RKO (cell line): ENCODE data around the gene PAFAH1B1.

Experiments used
- DNase-seq: peaks from one replicate; pipeline ENCODE4 v3.0.0-alpha.2; 2016; ENCODE audit warnings: low spot score

The PAFAH1B1 gene

DNA sequence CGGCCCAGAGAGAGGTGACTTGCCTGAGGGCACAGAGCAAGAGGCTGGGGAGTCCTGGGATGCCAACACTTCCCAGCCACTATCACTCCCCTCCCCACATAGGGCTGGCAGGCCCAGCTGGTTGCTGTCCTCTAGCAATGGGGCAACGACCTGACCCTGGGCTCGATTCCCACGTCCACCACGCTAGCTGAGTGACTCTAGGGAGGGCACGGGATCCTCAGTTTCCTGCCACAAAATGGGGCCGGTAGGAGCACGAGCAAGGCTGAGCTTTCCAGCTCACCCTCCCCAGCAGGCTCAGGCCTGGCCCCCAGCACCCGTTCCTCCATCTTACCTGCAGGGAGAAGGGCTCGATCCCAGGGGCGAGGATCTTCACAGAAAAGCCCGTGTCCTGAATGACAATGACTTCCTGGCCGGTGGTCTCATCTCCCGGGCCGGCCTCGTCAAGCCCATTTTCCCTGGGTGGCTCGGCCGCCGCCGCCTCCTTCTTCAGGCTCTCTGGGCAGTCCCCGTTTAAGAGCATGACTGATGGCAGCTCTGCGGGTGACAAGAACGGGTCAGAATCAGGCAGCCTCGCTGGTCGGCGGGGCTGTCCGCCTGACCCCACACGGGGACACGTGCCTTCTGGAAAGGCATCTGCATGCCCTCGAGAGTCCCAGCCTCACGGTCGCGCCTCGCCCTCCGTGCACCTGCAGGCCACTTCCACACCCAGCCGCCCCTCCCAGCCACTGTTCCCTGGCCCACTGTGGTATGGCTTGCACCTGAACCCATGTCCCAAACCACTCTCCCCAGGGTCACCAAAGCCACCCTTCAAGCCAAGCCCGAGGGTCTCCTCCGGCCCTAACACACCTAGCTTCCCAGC, 110.8 kb downstream of the PAFAH1B1 start:
- DNase-seq, result no peak

- DNase-seq, result no peak
These were observed 111.4 kb downstream of the PAFAH1B1 start for GRCh38 chr17:2704890-2705248.

GRCh38 chr17:2705263-2705662, 111.8 kb downstream of the PAFAH1B1 start:
- DNase-seq, result no peak

GRCh38 chr17:2705888-2706795, 112.7 kb downstream of the PAFAH1B1 start:
- no peak for DNase-seq

DNA sequence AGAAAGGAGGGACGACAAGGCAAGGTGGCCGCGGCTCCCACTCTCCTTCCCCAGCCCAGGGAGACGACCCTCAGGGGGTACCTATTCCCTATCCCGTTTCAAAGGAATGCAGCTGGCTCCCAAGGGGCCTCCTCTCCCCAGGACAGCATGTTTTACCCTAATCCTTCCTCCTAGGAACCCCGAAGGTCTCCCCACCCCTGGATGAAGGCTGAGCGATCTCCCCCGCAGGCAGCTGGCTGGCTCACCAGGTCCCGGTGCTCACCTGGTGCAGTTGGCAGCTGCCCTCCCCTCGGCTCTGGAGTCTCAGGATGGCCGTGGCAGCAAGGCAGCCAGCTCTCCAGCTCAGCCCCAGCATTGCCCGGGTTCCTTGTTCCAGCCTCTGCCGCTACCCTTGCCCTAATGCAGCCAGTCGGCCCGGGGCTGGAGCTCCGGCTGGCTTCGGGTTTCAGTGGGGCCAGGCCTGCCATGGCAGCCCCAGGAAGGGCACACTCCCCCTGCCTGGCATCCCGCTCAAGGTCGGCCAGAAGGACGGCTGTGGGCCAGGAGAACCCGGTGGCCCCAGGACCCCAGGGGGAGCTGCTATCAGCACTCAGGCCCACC, 113.6 kb downstream of the PAFAH1B1 start:
- no peak for DNase-seq

DNA sequence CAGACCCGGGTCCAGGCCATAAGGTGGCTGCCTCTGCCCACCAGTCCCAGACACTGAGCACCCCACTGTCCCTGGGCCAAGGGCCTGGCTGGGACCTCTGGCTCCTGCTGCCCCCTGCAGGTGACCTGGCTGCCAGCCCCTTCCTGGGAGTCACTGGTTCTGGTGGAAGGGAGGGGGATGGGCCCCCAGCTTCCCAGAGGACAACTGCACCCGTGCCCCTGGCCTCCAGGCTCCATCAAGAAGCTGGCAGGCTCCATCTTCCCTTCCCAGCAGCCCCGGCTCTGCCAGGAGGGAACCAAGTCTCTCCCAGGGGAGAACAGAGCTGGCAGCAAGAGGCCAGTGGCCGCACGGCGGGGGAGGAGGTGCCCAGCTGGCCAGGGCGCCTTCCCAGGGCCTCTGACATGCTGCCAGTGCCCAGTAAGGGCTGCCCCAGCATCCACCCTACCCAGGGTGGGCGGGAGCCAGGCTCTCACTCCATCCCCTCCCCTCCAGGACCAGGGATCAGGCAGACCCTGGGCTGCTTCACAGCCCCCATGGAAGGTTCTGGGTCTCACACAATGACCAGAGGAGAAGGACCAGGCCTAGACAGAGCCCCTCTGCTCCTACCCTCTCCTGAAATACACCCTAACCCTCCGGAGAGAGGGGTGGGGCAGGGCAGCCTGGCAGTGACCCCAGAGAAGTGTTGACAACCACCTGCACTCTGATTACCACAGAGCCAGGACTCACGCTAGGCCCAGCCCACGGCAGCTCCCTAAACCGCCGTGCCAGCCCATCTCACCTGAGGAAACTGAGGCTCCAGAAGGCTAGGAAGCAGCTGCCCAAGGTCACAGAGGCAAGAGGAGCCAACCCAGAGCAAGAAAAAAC, 114.5 kb downstream of the PAFAH1B1 start:
- DNase-seq, result no peak

DNA sequence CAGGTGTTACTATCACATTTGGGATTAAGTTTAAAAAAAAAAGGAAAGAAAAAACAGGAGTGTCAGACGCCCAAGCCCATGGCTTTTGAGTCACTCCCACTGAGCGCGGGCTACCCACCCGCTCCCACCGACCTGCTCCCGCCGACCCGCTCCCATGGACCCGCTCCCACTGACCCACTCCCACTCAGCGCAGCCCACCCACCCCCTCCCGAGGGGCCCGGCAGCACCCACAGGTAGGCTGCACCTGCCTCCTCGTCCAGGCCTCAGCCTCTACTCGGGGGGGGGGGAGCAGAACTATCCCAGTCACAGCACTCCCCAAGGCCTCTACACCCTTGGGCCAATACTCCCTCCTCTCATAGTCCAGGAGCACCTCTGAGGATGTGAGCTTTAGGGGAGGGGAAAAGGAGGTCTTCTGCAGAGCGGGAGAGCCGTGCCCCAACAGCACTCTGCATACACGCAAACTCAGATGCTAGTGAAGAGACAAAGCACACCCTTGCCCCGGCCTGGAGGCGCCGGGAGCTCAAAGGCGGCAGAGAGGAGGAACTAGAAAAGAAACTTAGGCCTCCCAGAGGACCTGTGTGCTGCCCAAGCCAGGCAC, 115.2 kb downstream of the PAFAH1B1 start:
- no peak for DNase-seq

DNA sequence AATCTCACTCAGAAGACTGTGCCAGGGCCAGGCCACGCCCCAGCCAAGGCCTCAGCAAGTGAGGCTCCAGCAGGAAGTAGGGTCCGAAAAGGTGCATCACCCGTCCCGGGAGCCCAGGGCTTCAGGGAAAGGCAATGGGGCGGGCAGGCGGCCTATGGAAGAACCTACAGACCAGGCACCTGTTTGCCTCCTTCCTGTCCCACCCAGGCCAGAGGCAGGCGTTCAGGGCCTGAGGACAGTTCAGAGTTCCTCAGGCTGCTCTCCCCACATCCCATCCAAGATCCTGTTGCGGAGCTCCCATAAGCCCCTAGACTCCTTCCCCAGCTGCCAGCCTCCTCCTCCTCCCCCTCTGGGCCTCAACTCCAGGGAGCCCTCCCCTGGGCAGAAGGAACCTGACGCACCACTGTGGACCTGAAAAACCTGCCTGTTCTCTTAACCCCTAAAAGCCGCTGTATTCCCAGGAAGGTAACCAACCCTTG, 115.8 kb downstream of the PAFAH1B1 start:
- DNase-seq, result peak; percentile 30

DNA sequence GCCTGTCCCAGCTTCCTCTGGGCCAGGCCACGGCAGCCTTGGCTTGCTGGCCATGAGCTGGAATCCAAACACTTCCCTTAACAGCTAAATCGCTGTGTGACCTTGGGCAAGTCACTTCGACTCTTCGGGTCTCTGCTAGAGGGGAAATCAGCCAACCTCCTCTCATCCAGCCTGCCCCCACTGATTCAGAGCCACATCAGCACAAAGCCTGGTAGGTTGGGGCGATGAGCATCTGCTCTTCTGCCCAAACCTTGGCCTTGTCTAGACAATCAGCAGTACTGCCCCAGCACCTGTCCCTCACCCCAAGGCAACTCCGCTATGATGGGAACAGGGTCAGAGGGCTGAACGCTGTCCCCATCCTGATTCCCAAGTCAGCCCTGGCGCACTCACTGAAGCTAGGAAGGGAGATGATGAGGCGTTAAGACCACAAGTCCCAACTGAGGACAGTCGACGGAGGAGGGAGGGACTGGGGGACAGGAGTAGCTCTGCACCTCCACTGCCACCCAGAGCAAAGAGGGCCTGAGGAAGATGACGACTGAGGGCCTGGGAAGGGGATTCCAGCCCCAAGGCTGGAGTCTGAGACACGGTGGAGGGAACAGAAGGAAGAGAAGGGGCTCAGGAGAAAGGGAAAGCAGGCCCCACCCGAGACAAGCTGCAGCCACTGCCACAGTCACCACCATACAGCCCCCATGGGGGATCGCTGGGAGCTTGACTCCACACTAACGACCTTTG, 116.8 kb downstream of the PAFAH1B1 start:
- DNase-seq, result peak; percentile 60

- DNase-seq, result peak; percentile 38
These were observed 117.6 kb downstream of the PAFAH1B1 start for GRCh38 chr17:2710803-2711607.

DNA sequence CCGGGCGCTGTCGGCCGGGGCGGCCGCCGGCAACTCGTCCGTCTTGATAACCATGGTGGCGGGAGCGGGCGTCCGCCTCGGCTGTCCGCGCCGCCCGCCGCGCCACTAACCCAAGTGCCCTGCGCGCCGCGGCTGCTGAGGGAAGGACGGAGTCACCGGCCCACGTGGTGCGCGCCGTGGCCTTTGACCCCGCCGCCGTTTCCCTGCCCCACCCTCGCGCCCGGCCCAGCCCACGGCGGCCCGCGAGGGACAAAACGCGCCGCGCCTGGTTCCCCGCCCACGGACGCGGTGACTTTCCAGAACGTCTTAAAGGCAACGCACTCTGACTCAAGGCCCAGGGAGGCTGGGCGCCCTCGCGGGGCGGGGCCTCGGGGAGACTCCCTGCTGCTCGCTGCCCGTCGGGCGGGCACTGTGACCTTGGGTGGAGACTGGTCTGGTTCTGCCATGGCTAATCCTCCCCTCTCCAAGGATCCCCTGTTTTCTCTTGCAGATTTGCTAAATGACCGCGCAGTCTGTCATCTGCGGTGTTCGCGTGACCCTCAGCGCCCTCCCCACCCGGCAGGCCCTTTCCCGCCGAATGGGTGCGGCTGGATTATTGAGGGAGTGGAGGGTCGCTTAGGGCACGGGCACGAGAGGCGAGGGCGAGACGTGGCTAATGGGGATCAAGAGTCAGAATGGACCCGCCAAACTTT, 118.3 kb downstream of the PAFAH1B1 start, which contains the start of gene CLUH:
TSS of gene CLUH (minus strand) at position 157 of the 692 bp plus-strand sequence. CDS start at position 54, 103 bp downstream.
- peak; percentile 95 for DNase-seq

GRCh38 chr17:2712300-2713043, 119.0 kb downstream of the PAFAH1B1 start:
- no peak for DNase-seq

- DNase-seq, result no peak
These were observed 120.4 kb downstream of the PAFAH1B1 start for GRCh38 chr17:2713881-2714280.

GRCh38 chr17:2716649-2717048, 123.2 kb downstream of the PAFAH1B1 start:
- DNase-seq, result no peak

- DNase-seq, result peak; percentile 24
These were observed 124.9 kb downstream of the PAFAH1B1 start for GRCh38 chr17:2718150-2718938.

GRCh38 chr17:2719861-2720260, 126.4 kb downstream of the PAFAH1B1 start:
- no peak for DNase-seq

- DNase-seq, result no peak
These were observed 128.1 kb downstream of the PAFAH1B1 start for GRCh38 chr17:2721603-2722002.
